Esophagus squamous epithelium (tissue), 5 donors: ENCODE results near the gene STX12. TPM values are rescaled to one million over a fixed set of nuclear protein-coding genes. Genes with fewer than 3 reads are reported as not detected.
"Not testable (repeated sequence)": the region's sequence is repeated elsewhere in the genome, so short reads cannot be mapped to it uniquely, and the experiment has no call there.

Experiments used
- DNase-seq: peaks from one replicate; lab custom pipeline; 2025; lab: John Stamatoyannopoulos, UW
- H3K27ac ChIP-seq, 4 donors: fragments of 200-600 bp; sonication (generic); one replicate each; pipeline ENCODE4 v1.5.1; 2016 to 2019; ENCODE audit warnings: mild to moderate bottlenecking in 1 of 4
- H3K27me3 ChIP-seq, 4 donors: fragments of 200-600 bp; sonication (generic); 1 replicate in 3 of 4; 2 replicates in 1 of 4; pipeline versions ENCODE4 v1.5.1 to v1.6.0; 2017 to 2021; ENCODE audit warnings: antibody characterized with exemption in 1 of 4
- H3K36me3 ChIP-seq, 3 donors: fragments of 200-600 bp; sonication (generic); one replicate each; pipeline ENCODE4 v1.5.1; 2016 to 2019
- H3K4me1 ChIP-seq, 3 donors: fragments of 200-600 bp; sonication (generic); one replicate each; pipeline ENCODE4 v1.5.1; 2017 to 2019
- H3K4me3 ChIP-seq, 4 donors: fragments of 200-600 bp; sonication (generic); 1 replicate in 3 of 4; 2 replicates in 1 of 4; pipeline ENCODE4 v1.5.1; 2016 to 2019; ENCODE audit warnings: mild to moderate bottlenecking in 2 of 4, moderate library complexity in 1 of 4
- H3K9me3 ChIP-seq, 3 donors: fragments of 200-600 bp; sonication (generic); one replicate each; pipeline ENCODE4 v1.5.1; 2016 to 2019
- POLR2A ChIP-seq, 4 donors: fragments of 450-650 bp; IDR thresholded peaks; one replicate each; pipeline ENCODE4 v1.6.1; 2017; ENCODE audit warnings: antibody characterized with exemption in 4 of 4, mild to moderate bottlenecking in 4 of 4, moderate library complexity in 3 of 4
- WGBS, 2 donors: methylation state at CpG; one replicate each; pipeline ENCODE4 v1.1.5; 2018; 5-methylcytosine and 5-hydroxymethylcytosine counted together
- intact Hi-C: fragments of 100-400 bp; cut with DNase I; formaldehyde crosslinking; loops from one replicate; pipeline ENCODE4 v1.15.0; 2022
- total RNA-seq, 4 donors: library from RNA; depleted of rRNA; stranded (reverse); fragments of >200 nt; gene quantifications; one replicate each; pipeline ENCODE4 v1.1.0, GENCODE V29; 2016
- TF ChIP-seq, protein P1 (sequence below), 6 experiments: fragments of 450-650 bp in 4 of 6; fragments of 200-600 bp in 2 of 6; sonication (generic) in 2 of 6; IDR thresholded peaks; one replicate each; pipeline ENCODE4 v1.5.1; 2016 to 2019; ENCODE audit warnings: antibody characterized with exemption in 6 of 6, mild to moderate bottlenecking in 4 of 6, moderate library complexity in 4 of 6
- donor health status: DM: yes; HTN: yes; CAD: no.

Gene STX12
- total RNA-seq, 4 donors from 2014 or later = 52.6 to 64.4 (median 56.8) TPM

DNA sequence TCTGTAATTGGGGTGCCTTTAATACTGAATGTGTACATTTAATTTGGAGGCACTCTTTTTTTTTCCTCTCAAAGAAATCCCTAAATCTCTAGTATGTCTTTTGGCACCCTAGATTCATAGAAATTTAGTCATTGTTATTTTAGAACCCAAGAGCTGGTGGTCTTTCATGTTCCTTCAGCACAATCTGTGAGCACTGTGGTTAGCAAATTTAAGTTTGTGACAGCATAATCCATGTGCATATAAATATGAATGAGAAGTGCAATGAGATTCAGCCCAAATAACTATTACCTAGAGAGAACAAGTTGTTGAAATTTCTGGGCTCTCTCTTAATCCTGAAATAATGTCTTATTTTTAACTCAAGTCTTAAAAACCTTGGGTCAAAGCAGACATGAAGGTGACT lies 62.0 kb downstream of the STX12 start:
- TF ChIP-seq, protein P1, sequence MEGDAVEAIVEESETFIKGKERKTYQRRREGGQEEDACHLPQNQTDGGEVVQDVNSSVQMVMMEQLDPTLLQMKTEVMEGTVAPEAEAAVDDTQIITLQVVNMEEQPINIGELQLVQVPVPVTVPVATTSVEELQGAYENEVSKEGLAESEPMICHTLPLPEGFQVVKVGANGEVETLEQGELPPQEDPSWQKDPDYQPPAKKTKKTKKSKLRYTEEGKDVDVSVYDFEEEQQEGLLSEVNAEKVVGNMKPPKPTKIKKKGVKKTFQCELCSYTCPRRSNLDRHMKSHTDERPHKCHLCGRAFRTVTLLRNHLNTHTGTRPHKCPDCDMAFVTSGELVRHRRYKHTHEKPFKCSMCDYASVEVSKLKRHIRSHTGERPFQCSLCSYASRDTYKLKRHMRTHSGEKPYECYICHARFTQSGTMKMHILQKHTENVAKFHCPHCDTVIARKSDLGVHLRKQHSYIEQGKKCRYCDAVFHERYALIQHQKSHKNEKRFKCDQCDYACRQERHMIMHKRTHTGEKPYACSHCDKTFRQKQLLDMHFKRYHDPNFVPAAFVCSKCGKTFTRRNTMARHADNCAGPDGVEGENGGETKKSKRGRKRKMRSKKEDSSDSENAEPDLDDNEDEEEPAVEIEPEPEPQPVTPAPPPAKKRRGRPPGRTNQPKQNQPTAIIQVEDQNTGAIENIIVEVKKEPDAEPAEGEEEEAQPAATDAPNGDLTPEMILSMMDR (IDR thresholded peaks at IDR 0.05) = no peak
- no peak for TF ChIP-seq POLR2A (IDR thresholded peaks at IDR 0.05)
- H3K36me3 ChIP-seq = peaks cover 0 to 70% (median 2%) of the 10 kb centered on the region in 3 donors

DNA sequence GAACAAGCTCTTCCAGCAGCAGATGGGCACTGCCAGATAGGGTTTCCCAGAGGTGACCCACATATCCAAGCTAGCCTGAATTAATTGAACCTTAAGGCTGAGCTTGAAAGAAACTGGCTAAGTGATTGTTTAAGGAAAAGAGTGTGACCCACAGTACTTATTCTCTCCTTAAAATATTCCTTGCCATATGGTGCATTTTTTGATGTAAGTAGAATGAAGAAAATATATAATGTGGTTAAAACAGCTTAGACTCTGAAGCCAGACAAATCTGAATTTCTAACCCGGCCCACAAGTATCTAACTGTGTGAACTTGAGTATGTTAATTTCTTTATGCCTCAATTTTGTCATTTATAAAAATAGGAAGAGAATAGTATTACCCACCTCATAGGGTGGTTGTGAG lies 62.5 kb downstream of the STX12 start:
- H3K36me3 ChIP-seq = peaks cover 1 to 74% (median 3%) of the 10 kb centered on the region in 3 donors
- H3K27me3 ChIP-seq = no peaks in the 10 kb centered on the region
- H3K9me3 ChIP-seq = no peaks in the 10 kb centered on the region
- peaks cover 12 to 26% (median 13%) of the 10 kb centered on the region in 3 donors for H3K4me1 ChIP-seq
- no peak for DNase-seq
- no peak overlapping the region for H3K4me3 ChIP-seq
- WGBS, 2 donors = 83 to 100% methylated on average over 1 of the region's 1 CpG
- intact Hi-C loops = no loop called here
- no peak overlapping the region for H3K27ac ChIP-seq
- TF ChIP-seq, protein P1 (IDR thresholded peaks at IDR 0.05) = no peak
- no peak for TF ChIP-seq POLR2A (IDR thresholded peaks at IDR 0.05)

More for the DNA sequence above, 62.0 kb downstream of the STX12 start:
- Histone ChIP-seq H3K4me3 (no peak overlapping the region), H3K4me1 (peaks cover 12 to 28% (median 13%) of the 10 kb centered on the region in 3 donors), H3K27ac (no peak overlapping the region), H3K9me3 (no peaks in the 10 kb centered on the region), H3K27me3 (no peaks in the 10 kb centered on the region)
- no peak for DNase-seq
- intact Hi-C loops = no loop called here

DNA sequence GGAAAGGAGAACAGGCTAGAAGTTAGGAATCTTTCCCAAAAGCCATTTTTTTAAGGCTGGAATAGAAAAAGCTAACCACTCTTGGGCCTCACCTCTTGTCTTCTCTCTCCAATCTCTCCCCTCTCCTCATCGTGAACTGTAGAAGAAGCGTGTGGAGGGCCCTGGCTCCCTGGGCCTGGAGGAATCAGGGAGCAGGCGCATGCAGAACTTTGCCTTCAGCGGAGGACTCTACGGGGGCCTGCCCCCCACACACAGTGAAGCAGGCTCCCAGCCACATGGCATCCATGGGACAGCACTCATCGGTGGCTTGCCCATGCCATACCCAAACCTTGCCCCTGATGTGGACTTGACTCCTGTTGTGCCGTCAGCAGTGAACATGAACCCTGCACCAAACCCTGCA lies 76.9 kb downstream of the STX12 start:
- 90 to 98% methylated on average over 5 to 6 of the region's 7 CpGs for WGBS, 2 donors
- TF ChIP-seq, protein P1 (IDR thresholded peaks at IDR 0.05) = no peak
- no peak for TF ChIP-seq POLR2A (IDR thresholded peaks at IDR 0.05)
- no peaks in the 10 kb centered on the region for H3K9me3 ChIP-seq
- no peak overlapping the region for H3K4me3 ChIP-seq
- no peak overlapping the region for H3K27ac ChIP-seq
- intact Hi-C loops = no loop called here
- H3K27me3 ChIP-seq = no peaks in the 10 kb centered on the region
- H3K36me3 ChIP-seq = peaks cover 14 to 71% (median 48%) of the 10 kb centered on the region in 3 donors
- H3K4me1 ChIP-seq = peaks cover 0 to 3% (median 0%) of the 10 kb centered on the region in 3 donors
- no peak for DNase-seq

DNA sequence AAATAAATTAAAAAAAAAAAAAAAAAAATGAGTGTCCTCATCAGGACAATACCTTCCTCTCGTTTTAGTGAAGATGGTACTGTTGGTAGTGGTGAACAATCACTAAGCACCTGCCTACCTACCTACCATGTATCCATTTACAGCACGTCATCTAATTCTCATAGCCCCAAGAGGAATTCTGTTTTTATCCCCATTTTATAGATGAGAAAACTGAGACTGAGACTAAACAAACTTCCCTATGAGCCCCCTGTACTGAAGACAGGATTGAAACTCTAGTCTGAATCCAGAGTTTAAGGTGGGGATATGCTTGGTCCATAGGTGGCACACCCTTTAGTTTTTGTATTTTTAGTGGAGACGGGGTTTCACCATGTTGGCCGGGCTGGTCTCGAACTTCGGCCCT lies 82.1 kb downstream of the STX12 start:
- H3K27ac ChIP-seq = no peak overlapping the region
- peaks cover 3 to 12% (median 5%) of the 10 kb centered on the region in 3 donors for H3K4me1 ChIP-seq
- no peak for TF ChIP-seq POLR2A (IDR thresholded peaks at IDR 0.05)
- TF ChIP-seq, protein P1 (IDR thresholded peaks at IDR 0.05) = no peak
- no peak for DNase-seq
- H3K9me3 ChIP-seq = no peaks in the 10 kb centered on the region
- intact Hi-C loops = loop anchor here (5.0 kb wide), 1 partner anchor 127 kb away; no protein-coding TSS in a partner anchor
- H3K4me3 ChIP-seq = no peak overlapping the region
- WGBS, 2 donors = 78 to 83% methylated on average over 6 of the region's 6 CpGs
- H3K27me3 ChIP-seq = no peaks in the 10 kb centered on the region
- H3K36me3 ChIP-seq = peaks cover 2 to 20% (median 7%) of the 10 kb centered on the region in 3 donors

DNA sequence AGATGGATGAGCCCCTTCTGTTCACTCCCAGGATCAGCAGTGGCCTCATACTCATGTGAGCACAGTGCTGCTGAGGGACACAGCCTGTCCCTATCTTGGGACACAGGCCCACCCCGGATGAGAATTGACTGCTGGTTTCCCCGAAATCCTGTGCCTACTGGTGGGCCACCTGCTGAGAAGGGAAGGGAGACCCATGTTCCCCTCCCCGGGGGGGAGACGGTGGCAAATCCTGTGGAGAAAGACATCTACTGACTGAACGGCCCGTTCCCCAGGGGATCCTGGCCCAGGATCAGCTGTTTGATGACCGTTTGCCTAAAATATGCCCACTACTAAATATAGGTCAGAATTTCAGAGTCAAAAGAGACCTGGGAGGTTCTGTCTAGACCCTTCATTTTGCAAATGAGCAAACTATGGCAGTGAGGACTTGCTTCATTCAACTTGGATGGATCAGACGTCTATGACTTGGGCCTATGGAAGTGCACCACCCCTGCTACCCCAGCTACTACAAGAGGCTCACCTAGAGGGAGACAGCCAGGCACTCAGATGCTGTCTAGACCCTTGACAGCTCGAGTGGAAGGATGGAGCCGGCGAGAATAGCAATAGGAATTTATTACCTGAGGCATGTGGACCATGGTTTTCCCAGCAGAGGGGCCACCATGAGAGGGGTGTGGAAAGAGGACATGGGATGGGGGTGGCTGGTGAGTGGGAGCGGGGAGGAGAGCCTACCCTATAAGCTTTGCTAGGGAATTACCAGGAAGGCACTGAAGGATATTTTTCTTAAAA lies 83.7 kb downstream of the STX12 start:
- Histone ChIP-seq H3K27me3 (no peaks in the 10 kb centered on the region), H3K9me3 (no peaks in the 10 kb centered on the region), H3K36me3 (peaks cover 0 to 3% (median 0%) of the 10 kb centered on the region in 3 donors), H3K4me3 (no peak overlapping the region), H3K27ac (no peak overlapping the region), H3K4me1 (peaks cover 3 to 10% (median 5%) of the 10 kb centered on the region in 3 donors)
- WGBS, 2 donors = 65 to 66% methylated on average over 8 to 12 of the region's 12 CpGs
- no peak for DNase-seq
- intact Hi-C loops = loop anchor here (5.0 kb wide), 1 partner anchor 126 kb away; no protein-coding TSS in a partner anchor
- TF ChIP-seq, protein P1 (IDR thresholded peaks at IDR 0.05) = no peak
- no peak for TF ChIP-seq POLR2A (IDR thresholded peaks at IDR 0.05)

DNA sequence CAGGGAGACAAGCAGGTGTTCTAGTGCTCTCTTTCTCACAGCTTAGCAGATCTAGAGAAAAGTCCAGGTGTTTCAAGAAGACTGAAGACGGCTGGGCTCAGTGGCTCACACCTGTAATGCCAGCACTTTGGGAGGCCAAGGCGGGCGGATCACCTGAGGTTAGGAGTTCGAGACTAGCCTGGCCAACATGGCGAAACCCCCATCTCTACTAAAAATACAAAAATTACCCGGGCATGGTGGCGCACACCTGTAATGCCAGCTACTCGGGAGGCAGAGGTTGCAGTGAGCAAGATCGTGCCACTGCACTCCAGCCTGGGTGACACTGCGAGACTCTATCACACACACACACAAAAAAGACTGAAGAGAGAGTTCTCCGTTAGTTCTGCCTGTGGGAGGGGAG lies 84.5 kb downstream of the STX12 start:
- intact Hi-C loops = loop anchor here (5.0 kb wide), 1 partner anchor 125 kb away; no protein-coding TSS in a partner anchor

More for the DNA sequence above, 84.5 kb downstream of the STX12 start:
- H3K4me3 ChIP-seq, H3K27me3 ChIP-seq, DNase-seq, H3K36me3 ChIP-seq, H3K9me3 ChIP-seq, H3K27ac ChIP-seq: not testable (repeated sequence)
- H3K4me1 ChIP-seq = peaks cover 3 to 13% (median 5%) of the 10 kb centered on the region in 3 donors
- 76 to 86% methylated on average over 9 to 10 of the region's 11 CpGs for WGBS, 2 donors
